ENCODE data around the gene KCNJ6. TPM values are rescaled to one million over a fixed set of nuclear protein-coding genes. Genes with fewer than 3 reads are reported as not detected.

KCNJ6 gene
- total RNA-seq, 1 experiment from 2014 or later = 1.2 TPM

DNA sequence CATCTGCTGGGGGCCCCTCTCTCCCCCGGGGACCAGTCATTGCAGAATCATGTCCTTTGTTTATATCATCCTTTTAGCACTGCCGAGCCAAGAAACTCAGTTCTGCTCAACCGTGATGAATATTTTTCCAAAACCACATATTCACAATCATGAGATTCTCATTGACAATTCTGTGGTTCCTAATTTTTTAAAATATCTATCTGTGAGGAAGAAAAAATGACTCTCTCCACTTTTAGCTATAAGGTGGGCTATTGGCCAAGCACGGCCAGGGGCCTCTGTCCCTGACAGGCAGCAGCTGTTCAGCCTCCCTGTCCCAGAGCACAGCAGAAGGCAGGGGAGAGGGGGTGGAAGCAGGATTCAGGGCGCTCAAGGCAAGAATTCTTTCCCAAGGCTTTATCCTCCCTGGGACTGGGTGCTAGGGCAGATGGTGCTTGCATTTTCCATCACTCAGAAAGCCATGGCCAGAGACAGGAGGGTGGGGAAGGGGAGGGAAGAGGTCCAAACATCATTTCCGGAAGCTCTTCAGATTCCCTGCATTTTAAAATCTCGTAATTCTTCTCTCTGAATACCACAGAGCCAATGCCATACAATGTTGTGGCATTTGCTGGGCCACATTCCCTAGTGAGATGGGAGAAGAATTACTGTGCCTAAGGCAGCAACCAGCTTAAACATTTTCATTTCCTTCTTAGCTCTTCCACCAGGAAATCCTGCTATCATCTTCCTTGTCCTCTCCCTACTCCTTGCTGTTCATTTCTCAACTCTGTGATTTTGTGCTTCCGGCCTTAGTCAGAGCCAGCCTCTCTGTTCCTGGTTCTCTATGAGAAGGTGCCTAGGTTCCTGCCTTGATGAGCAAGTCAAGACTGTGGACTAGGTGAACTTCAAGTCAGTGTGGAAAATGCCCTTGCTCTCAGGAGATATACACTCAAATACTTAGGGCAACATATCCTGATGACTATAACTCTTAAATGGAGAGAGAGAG lies 60.3 kb downstream of the KCNJ6 start:
- no peak overlapping the region for H3K9ac ChIP-seq (ENCODE audit: extremely low read depth, insufficient read length, low read length)
- no peak overlapping the region for H3K27ac Mint-ChIP-seq
- no peak overlapping the region for H3K56ac ChIP-seq (ENCODE audit: insufficient read length, low read depth, low read length)
- WGBS (ENCODE audit: extremely low coverage, insufficient read length, low lambda C conversion rate) = no CpG with 5 or more reads among the region's 8 CpGs
- no peaks in the 10 kb centered on the region for H3K27me3 ChIP-seq (ENCODE audit: insufficient read depth, low read length)
- H3K23ac ChIP-seq (ENCODE audit: insufficient read length, low read depth, low read length) = no peak overlapping the region
- peaks cover 6 to 16% of the 10 kb centered on the region in 2 experiments for H3K4me1 Mint-ChIP-seq
- no peak overlapping the region for H4K8ac ChIP-seq (replicated peaks; ENCODE audit: insufficient read length, low read depth, low read length)
- H3K4ac ChIP-seq (ENCODE audit: low read depth, low read length) = no peak overlapping the region
- no peak overlapping the region for H2BK120ac ChIP-seq (ENCODE audit: low read depth, low read length, poor library complexity, severe bottlenecking)
- no peaks in the 10 kb centered on the region for H3K79me2 ChIP-seq (ENCODE audit: insufficient read depth, low read length)
- no peaks in the 10 kb centered on the region; the same call in 1 of the 2 replicates for H3K27me3 Mint-ChIP-seq (ENCODE audit: low read depth)
- no peaks in the 10 kb centered on the region for H3K79me1 ChIP-seq (ENCODE audit: insufficient read depth, low read depth, low read length, poor library complexity, severe bottlenecking)
- H3K9me3 ChIP-seq (ENCODE audit: control insufficient read depth, low read depth, low read length) = no peaks in the 10 kb centered on the region
- H3K27ac ChIP-seq (ENCODE audit: insufficient read length, low read depth, low read length) = no peak overlapping the region
- H3K4me1 ChIP-seq (ENCODE audit: insufficient read depth, low read length) = no peaks in the 10 kb centered on the region
- H3K9me3 Mint-ChIP-seq = peaks cover 7 to 10% of the 10 kb centered on the region in 2 experiments
- H2BK15ac ChIP-seq (ENCODE audit: low read depth, low read length) = no peak overlapping the region
- no peak overlapping the region for H3T11ph ChIP-seq (ENCODE audit: low read length)
- peaks cover 0 to 22% (median 0%) of the 10 kb centered on the region in 3 experiments; a peak in 3 of 7 replicates for H3K36me3 Mint-ChIP-seq (ENCODE audit: insufficient read depth in 1 of 3, low read depth in 3 of 3)
- DNase-seq = no peak
- H4K5ac ChIP-seq (ENCODE audit: insufficient read length, low read depth, low read length) = no peak overlapping the region
- H3K18ac ChIP-seq (ENCODE audit: insufficient read length, low read depth, low read length) = no peak overlapping the region
- H3K4me2 ChIP-seq (ENCODE audit: insufficient read depth, insufficient read length, low read length) = no peak overlapping the region
- no peak overlapping the region for H2AFZ ChIP-seq (ENCODE audit: low read length)
- TF ChIP-seq, protein P1, sequence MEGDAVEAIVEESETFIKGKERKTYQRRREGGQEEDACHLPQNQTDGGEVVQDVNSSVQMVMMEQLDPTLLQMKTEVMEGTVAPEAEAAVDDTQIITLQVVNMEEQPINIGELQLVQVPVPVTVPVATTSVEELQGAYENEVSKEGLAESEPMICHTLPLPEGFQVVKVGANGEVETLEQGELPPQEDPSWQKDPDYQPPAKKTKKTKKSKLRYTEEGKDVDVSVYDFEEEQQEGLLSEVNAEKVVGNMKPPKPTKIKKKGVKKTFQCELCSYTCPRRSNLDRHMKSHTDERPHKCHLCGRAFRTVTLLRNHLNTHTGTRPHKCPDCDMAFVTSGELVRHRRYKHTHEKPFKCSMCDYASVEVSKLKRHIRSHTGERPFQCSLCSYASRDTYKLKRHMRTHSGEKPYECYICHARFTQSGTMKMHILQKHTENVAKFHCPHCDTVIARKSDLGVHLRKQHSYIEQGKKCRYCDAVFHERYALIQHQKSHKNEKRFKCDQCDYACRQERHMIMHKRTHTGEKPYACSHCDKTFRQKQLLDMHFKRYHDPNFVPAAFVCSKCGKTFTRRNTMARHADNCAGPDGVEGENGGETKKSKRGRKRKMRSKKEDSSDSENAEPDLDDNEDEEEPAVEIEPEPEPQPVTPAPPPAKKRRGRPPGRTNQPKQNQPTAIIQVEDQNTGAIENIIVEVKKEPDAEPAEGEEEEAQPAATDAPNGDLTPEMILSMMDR (conservative IDR thresholded peaks at IDR 0.05) = no peak
- no peak overlapping the region; a peak in 2 of 5 replicates for H3K4me3 Mint-ChIP-seq
- H4K20me1 ChIP-seq (ENCODE audit: control insufficient read depth, insufficient read depth, insufficient read length) = no peaks in the 10 kb centered on the region
- H3K14ac ChIP-seq (ENCODE audit: insufficient read depth, low read length) = no peak overlapping the region
- no peak overlapping the region for H2BK5ac ChIP-seq (ENCODE audit: insufficient read length, low read length)
- H4K91ac ChIP-seq (ENCODE audit: insufficient read length, low read depth, low read length) = no peak overlapping the region
- H2AK5ac ChIP-seq (ENCODE audit: insufficient read length, low read length) = no peak overlapping the region
- H2BK20ac ChIP-seq (ENCODE audit: low read depth, low read length, poor library complexity, severe bottlenecking) = no peak overlapping the region
- H2BK12ac ChIP-seq (ENCODE audit: insufficient read length, low read depth, low read length) = no peak overlapping the region
- no peaks in the 10 kb centered on the region for H3K23me2 ChIP-seq (ENCODE audit: insufficient read length, low read depth, low read length, poor library complexity, severe bottlenecking)

Data from H9 (cell line).